HG02798 (cell line): ENCODE measurements around the gene PIEZO2.

Source experiments
- ATAC-seq: cut with Tn5 transposase; IDR thresholded peaks from one replicate; pipeline ENCODE4 v1.9.1; 2021; ENCODE audit warnings: mild to moderate bottlenecking; ENCODE audit not compliant: unreplicated experiment, poor library complexity

Gene PIEZO2

DNA sequence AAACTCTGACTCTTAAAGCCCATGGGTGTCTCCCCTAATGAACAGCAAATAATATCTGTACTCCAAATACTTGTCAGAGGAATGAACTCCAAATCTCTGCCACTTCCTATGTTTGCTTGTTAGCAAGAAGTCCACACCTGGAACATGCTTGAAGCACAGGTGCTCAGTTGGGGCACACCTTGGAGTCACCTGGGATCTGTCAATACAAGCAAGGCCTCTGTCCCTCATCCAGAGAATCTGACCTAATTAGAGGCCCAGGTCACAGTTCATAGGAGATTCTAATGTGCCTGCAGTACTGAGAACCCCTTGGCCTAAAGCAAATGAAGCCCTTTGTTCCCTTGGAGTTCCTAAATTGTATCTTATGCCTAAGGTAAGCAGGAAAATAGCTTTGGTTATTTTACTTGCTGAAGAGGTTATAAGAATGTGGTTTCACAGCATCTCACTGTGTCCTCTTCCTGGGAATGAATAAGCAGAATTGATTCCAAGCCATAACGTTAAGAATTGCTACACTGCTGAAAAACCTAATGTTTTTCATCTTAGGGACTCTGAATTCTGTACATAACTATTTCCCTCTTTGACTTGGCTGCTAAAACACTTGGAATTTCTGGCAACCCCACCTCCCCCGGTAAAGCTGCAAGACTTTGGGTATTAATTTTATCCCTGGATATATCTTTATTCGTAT lies 113.4 kb downstream of the PIEZO2 start:
- ATAC-seq = no peak

DNA sequence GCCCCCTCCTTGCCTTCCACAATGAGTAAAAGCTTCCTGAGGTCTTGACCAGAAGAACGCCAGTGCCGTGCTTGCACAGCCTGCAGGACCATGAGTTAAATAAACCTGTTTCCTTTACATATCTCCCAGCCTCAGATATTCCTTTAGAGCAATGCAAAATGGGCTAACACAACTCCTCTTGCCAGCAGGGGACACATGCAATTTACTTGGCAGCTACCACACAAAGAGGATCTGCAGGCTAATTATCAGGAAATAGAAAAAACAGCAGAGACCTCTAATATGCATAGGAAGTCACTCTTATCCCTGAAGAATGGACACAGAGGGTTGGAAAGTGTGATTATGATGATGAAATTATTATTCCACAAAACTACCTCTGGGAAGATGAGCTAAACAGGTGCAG lies 114.0 kb downstream of the PIEZO2 start:
- ATAC-seq = no peak

DNA sequence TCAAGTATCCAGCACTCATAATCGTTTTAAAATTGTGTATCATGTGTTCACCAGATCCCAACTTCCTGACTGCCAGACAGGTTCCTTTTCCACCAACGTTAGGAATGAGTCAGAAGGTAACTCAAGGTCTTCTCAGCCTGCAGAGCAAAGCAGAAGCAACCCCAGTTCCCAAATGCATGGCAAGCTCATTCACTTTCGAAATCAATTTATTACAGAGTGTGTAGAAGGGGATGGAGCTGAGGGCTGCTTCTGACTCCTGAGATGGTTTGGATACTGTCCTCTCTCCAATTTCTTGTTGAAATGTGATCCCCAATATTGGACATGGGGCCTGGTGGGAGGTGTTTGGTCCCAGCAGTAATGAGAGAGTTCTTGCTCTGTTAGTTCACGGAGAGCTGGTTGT lies 114.5 kb downstream of the PIEZO2 start:
- ATAC-seq = no peak

- ATAC-seq = no peak
Measured at GRCh38 chr18:11033503-11033902, 115.9 kb downstream of the PIEZO2 start.

- no peak for ATAC-seq
Measured at GRCh38 chr18:11031966-11032365, 117.4 kb downstream of the PIEZO2 start.

DNA sequence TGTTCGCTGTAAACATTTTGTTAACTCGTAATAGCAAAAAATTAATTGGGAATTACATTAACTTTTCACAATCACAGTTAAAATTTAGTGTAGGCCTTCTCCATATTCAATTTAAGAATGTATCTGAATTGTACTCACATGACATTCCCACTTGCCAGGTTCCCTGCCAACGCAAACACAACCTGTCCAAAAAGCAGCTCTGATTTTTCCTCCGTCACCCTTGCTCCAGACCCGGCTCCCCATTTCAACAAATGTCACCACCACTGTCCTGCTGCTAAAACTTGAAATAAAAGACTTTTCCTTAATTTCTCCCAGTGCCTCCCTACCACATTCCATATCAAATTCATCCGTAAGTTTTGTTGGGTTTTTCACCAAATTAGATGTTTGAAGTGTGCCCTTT lies 120.3 kb downstream of the PIEZO2 start:
- ATAC-seq = no peak

DNA sequence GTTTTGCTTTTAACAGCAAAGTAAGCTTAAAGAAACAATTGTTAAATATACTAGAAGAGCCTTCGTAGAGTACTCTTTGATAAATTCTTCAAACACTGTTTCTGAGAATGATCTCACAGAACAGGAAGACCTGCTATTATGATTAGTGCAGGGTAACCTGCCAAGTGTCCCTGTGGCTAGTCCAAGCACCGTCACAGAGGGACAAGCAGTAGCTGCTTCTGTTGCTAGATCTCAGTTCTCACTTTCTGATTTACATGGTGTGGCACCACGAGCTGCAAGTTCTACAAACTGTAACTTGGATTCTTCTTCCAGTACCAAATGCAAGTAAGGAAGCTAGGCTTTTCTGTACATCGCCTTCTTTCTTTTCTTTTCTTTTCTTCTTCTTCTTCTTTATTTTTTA lies 121.5 kb downstream of the PIEZO2 start:
- ATAC-seq = no peak

DNA sequence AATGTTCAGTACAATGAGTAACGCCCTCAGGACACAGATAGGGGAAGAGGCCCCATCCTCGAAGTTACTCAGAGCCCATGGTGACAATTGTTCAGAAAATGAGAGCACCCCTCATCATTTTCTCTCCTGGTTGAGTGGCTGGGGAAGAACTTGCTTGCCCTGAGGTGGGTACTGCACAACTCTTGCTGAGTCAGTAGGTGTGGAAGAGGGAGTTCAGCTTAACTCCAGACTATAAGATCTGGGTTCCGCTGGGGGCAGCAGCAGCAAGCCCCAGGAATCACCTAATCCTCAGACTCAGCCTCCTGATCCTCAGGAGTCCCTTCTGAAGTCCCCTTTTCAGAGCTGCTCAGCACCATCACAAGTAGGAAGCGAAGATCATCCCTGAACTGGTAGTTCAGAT lies 123.7 kb downstream of the PIEZO2 start:
- ATAC-seq = no peak

DNA sequence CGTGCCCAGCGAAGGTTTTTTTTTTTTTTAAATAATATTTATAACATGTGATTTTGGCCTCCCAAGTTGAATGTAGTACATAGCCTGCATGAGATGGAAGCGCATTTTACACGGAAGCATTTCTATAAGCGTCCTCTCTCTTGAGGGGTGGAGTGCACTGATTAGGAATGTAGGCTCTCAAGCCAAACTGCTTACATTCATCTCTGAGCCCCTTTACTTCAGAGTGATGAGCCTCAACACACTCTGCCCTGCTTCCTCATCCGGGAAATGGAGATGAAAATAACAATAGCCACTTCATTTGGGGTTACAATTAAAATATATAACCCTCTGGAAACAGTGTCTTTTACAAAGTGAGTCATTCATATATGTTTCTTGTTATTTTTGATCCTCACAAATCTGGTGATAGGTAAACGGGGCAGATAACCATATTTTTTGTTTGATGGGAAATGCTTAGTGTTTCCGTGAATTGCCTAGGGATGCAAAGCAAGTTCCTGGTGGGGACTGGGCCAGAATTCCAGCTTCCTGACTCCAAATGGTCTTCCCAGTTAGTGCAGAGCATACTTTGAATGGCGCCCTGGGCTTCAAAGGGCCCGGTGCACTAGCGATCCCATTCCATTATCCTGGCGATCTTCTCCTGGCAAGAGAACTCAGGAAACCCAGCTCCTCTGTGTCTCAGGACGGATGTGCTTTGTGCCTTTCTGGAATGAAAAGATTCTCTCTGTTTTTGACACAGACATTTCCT lies 124.3 kb downstream of the PIEZO2 start:
- no peak for ATAC-seq

DNA sequence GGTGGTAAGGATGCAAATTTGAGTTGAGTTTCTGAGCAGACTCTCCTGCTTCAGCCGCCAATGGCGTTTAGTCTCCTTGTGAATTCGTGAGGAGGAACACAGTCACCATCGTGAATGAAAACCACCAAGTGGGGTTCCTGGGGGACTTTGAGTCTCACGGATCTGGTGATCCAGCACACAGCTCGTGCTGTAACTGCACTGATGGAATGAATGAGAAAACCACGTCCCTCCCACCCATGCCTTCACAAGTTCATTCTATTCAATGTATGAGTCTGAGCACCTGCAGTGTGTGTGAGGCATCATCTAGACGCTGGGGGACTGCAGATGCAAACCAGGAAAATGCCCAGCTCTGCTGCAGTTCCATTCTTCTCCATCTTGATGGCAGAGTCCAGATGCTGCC lies 127.9 kb downstream of the PIEZO2 start:
- ATAC-seq = no peak

DNA sequence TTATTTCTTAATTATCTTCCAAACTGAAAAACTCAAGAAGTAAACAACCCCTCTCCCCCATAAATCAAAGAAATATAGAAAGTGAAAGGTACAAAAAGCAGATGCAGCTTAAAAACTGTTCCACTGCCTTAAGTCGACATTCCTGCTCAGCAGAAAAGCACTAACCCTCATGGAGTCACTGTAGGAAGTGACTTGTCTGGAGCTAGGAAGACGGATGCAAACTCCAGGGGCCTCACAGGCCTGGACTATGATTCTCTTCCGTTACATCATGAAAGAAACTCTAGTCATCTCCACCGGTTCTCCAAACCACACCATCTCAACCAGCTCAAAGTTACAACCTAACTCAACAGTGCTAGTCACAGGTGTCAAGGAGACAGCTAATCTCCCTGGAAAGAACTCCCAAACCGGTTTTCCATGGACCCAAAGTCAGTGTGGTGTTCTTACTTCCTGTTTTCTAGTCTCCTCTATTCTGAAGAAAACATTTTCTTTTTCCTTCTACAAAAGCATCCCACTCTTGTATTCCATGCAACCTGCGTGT lies 128.4 kb downstream of the PIEZO2 start:
- ATAC-seq = no peak

- no peak for ATAC-seq
Measured at GRCh38 chr18:11020161-11020853, 129.1 kb downstream of the PIEZO2 start.

GRCh38 chr18:11019295-11020105 lies 129.9 kb downstream of the PIEZO2 start:
- no peak for ATAC-seq

DNA sequence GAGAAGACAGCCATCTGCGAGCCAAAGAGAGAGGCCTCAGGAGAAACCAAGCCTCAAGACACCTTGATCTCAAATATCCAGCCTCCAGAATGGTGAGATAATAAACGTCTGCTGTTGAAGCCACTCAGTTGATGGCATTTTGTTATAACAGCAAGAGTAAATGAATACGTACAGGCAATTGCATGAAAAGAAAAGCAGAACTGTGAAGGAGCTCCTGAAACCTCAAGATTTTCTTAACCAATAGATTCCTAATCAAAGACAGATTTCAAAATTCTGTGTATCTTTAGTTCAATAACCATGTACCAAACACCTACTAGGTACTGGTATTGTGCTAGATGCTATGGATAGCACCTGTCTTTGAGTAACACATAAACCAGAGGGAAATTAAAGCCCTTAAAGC lies 139.5 kb downstream of the PIEZO2 start:
- ATAC-seq = no peak

- ATAC-seq = no peak
Measured at GRCh38 chr18:11009147-11009546, 140.2 kb downstream of the PIEZO2 start.

DNA sequence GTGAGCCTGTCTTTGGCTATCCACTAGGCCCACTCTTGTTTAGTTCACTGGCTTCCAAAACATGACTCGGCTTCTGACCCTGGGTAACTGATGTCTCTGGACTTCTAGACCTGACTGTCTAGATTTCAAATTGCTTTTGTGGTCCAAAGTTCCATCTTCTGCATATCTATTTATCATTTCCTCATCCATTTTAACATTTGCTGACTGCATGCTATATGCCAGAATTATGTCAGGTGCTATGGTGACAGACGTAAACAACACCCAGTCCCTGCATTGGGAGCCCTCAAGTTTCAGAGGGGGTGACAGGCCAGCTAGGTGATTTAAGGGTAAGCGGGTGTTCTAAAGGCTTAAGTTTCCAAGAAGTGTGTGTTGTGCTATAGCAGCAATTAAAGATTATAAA lies 140.9 kb downstream of the PIEZO2 start:
- no peak for ATAC-seq

DNA sequence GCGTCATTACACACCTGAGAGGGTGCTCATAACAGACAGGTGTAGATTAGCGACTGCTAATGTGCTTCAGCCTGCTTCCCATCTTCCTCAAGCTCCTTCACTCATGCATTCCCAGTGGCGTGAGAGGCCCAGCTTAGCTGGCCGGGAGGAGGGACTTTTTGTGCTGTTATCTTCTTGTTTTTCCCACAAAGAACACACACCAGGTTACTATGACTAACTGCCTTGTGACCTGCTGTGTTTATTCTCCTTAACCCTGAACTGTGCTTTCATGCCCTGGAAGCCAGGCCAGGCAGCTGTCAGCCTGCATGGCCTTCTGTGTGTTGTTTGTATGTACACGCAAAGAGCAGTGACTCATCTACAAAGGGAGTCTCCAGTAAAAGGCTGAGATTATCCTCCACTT lies 143.8 kb downstream of the PIEZO2 start:
- ATAC-seq = no peak

- ATAC-seq = no peak
Measured at GRCh38 chr18:11004951-11005350, 144.4 kb downstream of the PIEZO2 start.

GRCh38 chr18:11004294-11004693 lies 145.1 kb downstream of the PIEZO2 start:
- no peak for ATAC-seq

DNA sequence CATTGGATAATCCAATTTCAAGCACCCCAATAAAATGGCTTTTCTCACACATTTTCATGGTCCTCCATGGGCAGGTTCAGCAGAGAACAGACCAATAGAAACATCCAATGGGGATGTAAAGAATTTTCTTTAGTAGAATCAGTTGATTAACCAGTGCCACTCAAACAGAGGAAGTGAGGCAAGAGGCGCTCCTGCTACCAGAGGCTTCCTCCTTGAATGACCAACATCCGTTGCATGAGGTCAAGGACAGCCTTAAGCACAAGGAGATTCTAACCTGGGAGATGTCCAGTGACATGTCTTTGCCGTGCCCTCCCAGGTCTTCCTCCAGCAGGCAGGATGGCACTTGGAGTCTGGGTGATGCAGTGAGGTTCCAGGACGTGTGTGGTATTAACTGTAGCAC lies 146.6 kb downstream of the PIEZO2 start:
- ATAC-seq = no peak
